HEK293 (cell line): ENCODE results near the gene CD274.
"Not testable (repeated sequence)": the region's sequence is repeated elsewhere in the genome, so short reads cannot be mapped to it uniquely, and the experiment has no call there.

Experiments used
- CTCF ChIA-PET: fragments of 350-600 bp; formaldehyde crosslinking; extraction: SDS; loops from one replicate; lab custom pipeline; 2021; ENCODE audit warnings: antibody characterized with exemption; lab: Yijun Ruan, JAX
- POLR2A ChIA-PET: fragments of 300-600 bp; formaldehyde crosslinking; extraction: SDS; loops from one replicate; lab custom pipeline; 2020; ENCODE audit warnings: antibody characterized with exemption, inconsistent platforms; lab: Yijun Ruan, JAX
- H3K27ac ChIP-seq: fragments of 200-500 bp; sonication (Bioruptor generic); 2 replicates; pipeline ENCODE4 v1.5.1; 2014; ENCODE audit warnings: low read depth, low read length, control low read depth, inconsistent platforms; ENCODE audit errors: extremely low read depth
- H3K36me3 ChIP-seq, 2 experiments: fragments of 200-500 bp in 1 of 2; sonication (Bioruptor generic) in 1 of 2; 1 replicate in 1 of 2; 2 replicates in 1 of 2; pipeline ENCODE4 v1.5.1; 2014 to 2017; ENCODE audit warnings: inconsistent platforms in 2 of 2, low read length in 2 of 2; ENCODE audit not compliant: control insufficient read depth in 2 of 2, insufficient read depth in 1 of 2
- H3K4me1 ChIP-seq: fragments of 200-500 bp; sonication (Bioruptor generic); 2 replicates; pipeline ENCODE4 v1.5.1; 2014; ENCODE audit warnings: mild to moderate bottlenecking, low read length, inconsistent platforms; ENCODE audit not compliant: control insufficient read depth, insufficient read depth
- H3K4me3 ChIP-seq: 2 replicates; pipeline ENCODE4 v1.5.1; 2011; ENCODE audit warnings: low read depth, mild to moderate bottlenecking, control low read depth, low read length, moderate library complexity
- H3K9me3 ChIP-seq: fragments of 200-500 bp; sonication (Bioruptor generic); 2 replicates; pipeline ENCODE4 v1.5.1; 2014; ENCODE audit warnings: low read depth, low read length, inconsistent platforms; ENCODE audit not compliant: control insufficient read depth, insufficient read depth
- REPIN1 ChIP-seq: fragments of 450-650 bp; formaldehyde crosslinking; IDR thresholded peaks from 2 replicates; pipeline ENCODE4 v1.5.1; 2017; ENCODE audit warnings: missing biosample characterization, missing genetic modification characterization, low read depth
- YY1 ChIP-seq: fragments of 450-650 bp; formaldehyde crosslinking; IDR thresholded peaks from 2 replicates; pipeline ENCODE4 v1.5.1; 2018; ENCODE audit warnings: missing biosample characterization, missing genetic modification characterization
- ZBTB17 ChIP-seq: fragments of 450-650 bp; formaldehyde crosslinking; IDR thresholded peaks from 2 replicates; pipeline ENCODE4 v1.5.1; 2016; ENCODE audit warnings: missing biosample characterization, missing genetic modification characterization
- ZBTB7A ChIP-seq: fragments of 450-650 bp; formaldehyde crosslinking; IDR thresholded peaks from 2 replicates; pipeline ENCODE4 v1.5.1; 2016; ENCODE audit warnings: low read depth, missing biosample characterization, missing genetic modification characterization
- ZFP37 ChIP-seq: fragments of 450-650 bp; formaldehyde crosslinking; IDR thresholded peaks from 2 replicates; pipeline ENCODE4 v1.5.1; 2016; ENCODE audit warnings: missing biosample characterization, missing genetic modification characterization
- ZNF148 ChIP-seq: fragments of 450-650 bp; formaldehyde crosslinking; IDR thresholded peaks from 2 replicates; pipeline ENCODE4 v1.5.0; 2017; ENCODE audit warnings: missing biosample characterization, missing genetic modification characterization, borderline replicate concordance
- ZNF26 ChIP-seq: fragments of 450-650 bp; formaldehyde crosslinking; IDR thresholded peaks from 2 replicates; pipeline ENCODE4 v1.5.1; 2016; ENCODE audit warnings: missing biosample characterization, missing genetic modification characterization
- ZNF600 ChIP-seq: fragments of 450-650 bp; formaldehyde crosslinking; IDR thresholded peaks from 2 replicates; pipeline ENCODE4 v1.5.1; 2016; ENCODE audit warnings: missing biosample characterization, missing genetic modification characterization
- ZNF660 ChIP-seq: fragments of 450-650 bp; IDR thresholded peaks from 2 replicates; pipeline ENCODE4 v1.5.1; 2018; ENCODE audit warnings: missing biosample characterization, mild to moderate bottlenecking, missing genetic modification characterization
- ZNF670 ChIP-seq: fragments of 450-650 bp; formaldehyde crosslinking; IDR thresholded peaks from 2 replicates; pipeline ENCODE4 v1.5.1; 2016; ENCODE audit warnings: missing biosample characterization, missing genetic modification characterization, low read depth
- ZXDB ChIP-seq: fragments of 450-650 bp; formaldehyde crosslinking; IDR thresholded peaks from 2 replicates; pipeline ENCODE4 v1.5.1; 2016; ENCODE audit warnings: missing biosample characterization, missing genetic modification characterization
- TF ChIP-seq, protein P1 (sequence below): fragments of 450-650 bp; formaldehyde crosslinking; IDR thresholded peaks from 2 replicates; pipeline ENCODE4 v1.5.1; 2017; ENCODE audit warnings: missing biosample characterization, missing genetic modification characterization

CD274 gene

DNA sequence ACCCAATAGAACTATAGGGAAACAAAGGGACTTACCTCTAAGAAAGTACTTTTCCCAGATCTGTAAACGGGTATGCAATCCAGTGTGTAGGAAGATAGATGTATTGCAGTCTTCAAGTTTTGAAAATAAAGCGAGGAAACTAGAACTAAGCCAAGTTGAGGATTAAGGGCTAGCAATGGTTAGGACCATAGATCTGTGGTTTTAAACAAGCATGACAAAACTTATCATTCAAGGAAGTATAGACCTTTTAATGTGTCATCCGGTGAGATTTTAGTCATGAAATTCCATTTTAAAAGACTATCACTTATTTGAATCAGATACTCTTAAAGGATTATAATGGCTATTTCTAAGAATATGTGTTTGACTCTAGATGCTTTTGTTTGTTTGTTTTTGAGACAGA is 20.5 kb downstream of the CD274 start:
- no peaks in the 10 kb centered on the region for H3K9me3 ChIP-seq
- no peaks in the 10 kb centered on the region for H3K36me3 ChIP-seq
- ChIA-PET POLR2A (no interaction called here), CTCF (interaction anchor here (1.0 to 1.3 kb wide), 2 partner anchors 8 to 30 kb away, joined by 3 read pairs; no protein-coding TSS in a partner anchor)
- no peak overlapping the region for H3K27ac ChIP-seq
- no peak overlapping the region for H3K4me3 ChIP-seq
- no peaks in the 10 kb centered on the region for H3K4me1 ChIP-seq
- no peak for TF ChIP-seq ZNF670 (tag by site-specific recombination)
- TF ChIP-seq ZBTB7A: no peak
- no peak for TF ChIP-seq ZNF148 (tag by site-specific recombination)
- no peak for TF ChIP-seq ZBTB17 (tag by site-specific recombination)
- TF ChIP-seq, all 188 proteins: peak for 0

GRCh38 chr9:5475611-5476010 is 25.3 kb downstream of the CD274 start:
- H3K36me3 ChIP-seq, POLR2A ChIA-PET: not testable (repeated sequence)

GRCh38 chr9:5478206-5478605 is 27.9 kb downstream of the CD274 start:
- no peaks in the 10 kb centered on the region for H3K9me3 ChIP-seq
- no peak overlapping the region for H3K4me3 ChIP-seq
- CTCF ChIA-PET: no interaction called here
- H3K4me1 ChIP-seq: no peaks in the 10 kb centered on the region
- H3K27ac ChIP-seq: no peak overlapping the region
- TF ChIP-seq ZFP37 (tag by site-specific recombination): no peak
- no peak for TF ChIP-seq ZNF660 (tag by site-specific recombination)
- no peaks in the 10 kb centered on the region for H3K36me3 ChIP-seq
- POLR2A ChIA-PET: no interaction called here

More at GRCh38 chr9:5475611-5476010, 25.3 kb downstream of the CD274 start:
- H3K27ac ChIP-seq, H3K9me3 ChIP-seq, CTCF ChIA-PET, H3K4me1 ChIP-seq, H3K4me3 ChIP-seq: not testable (repeated sequence)

DNA sequence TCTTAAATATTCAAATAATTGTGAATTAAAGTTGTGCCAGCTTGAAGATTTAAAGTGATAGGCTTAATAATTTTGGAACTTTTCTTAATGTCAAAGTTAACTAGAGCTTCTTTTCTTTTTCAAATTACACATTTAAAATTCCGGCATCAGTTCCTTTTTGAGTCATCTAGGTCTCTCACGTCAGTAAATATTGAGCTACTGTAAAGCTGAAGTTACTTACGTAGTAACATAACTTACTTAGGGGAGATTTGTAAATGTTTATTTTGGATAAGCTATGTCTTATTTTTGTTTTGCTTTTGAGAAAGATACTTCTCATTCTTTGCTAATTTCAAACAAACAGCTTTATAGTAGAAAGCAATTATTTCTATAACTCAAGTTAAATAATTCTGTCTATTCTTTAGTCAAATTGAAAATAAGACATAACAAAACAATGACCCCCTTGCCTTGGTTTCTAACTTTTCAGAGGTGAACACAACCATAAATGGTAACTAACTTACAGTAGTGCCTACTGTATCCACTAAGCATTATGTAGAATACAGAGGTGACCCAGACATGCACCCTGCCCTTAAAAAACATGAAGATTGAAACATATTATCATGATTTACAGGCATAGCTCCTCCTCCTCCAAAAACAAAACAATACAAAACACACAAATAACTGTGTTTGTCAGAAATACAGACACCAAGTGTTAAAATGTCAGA is 29.8 kb downstream of the CD274 start:
- POLR2A ChIA-PET: no interaction called here
- CTCF ChIA-PET: interaction anchor here (0.6 to 1.1 kb wide), 4 partner anchors 16 to 634 kb away, joined by 3 read pairs; no protein-coding TSS in a partner anchor

More for the DNA sequence above, 29.8 kb downstream of the CD274 start:
- no peak overlapping the region for H3K27ac ChIP-seq
- H3K9me3 ChIP-seq: no peaks in the 10 kb centered on the region
- no peaks in the 10 kb centered on the region for H3K36me3 ChIP-seq
- no peak overlapping the region for H3K4me3 ChIP-seq
- H3K4me1 ChIP-seq: no peaks in the 10 kb centered on the region
- TF ChIP-seq ZNF26: no peak
- TF ChIP-seq, protein P1, sequence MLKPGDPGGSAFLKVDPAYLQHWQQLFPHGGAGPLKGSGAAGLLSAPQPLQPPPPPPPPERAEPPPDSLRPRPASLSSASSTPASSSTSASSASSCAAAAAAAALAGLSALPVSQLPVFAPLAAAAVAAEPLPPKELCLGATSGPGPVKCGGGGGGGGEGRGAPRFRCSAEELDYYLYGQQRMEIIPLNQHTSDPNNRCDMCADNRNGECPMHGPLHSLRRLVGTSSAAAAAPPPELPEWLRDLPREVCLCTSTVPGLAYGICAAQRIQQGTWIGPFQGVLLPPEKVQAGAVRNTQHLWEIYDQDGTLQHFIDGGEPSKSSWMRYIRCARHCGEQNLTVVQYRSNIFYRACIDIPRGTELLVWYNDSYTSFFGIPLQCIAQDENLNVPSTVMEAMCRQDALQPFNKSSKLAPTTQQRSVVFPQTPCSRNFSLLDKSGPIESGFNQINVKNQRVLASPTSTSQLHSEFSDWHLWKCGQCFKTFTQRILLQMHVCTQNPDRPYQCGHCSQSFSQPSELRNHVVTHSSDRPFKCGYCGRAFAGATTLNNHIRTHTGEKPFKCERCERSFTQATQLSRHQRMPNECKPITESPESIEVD (tag by site-specific recombination): no peak
- TF ChIP-seq YY1 (tag by site-specific recombination): no peak
- no peak for TF ChIP-seq REPIN1
- no peak for TF ChIP-seq ZXDB (tag by site-specific recombination)
- no peak for TF ChIP-seq ZNF600 (tag by site-specific recombination)
